HFF-Myc (cell line): ENCODE results near the gene ARHGAP9.

Source experiments
- DNase-seq: peaks from one replicate; pipeline ENCODE4 v3.0.0-alpha.2; 2011; ENCODE audit warnings: low read depth; ENCODE audit errors: extremely low read depth
- H3K4me3 ChIP-seq: replicated peaks from 2 replicates; pipeline ENCODE4 v1.5.1; 2011; ENCODE audit warnings: low read depth, mild to moderate bottlenecking, control low read depth, low read length
- CTCF ChIP-seq: IDR thresholded peaks from 2 replicates; pipeline ENCODE4 v1.5.1; 2012; ENCODE audit warnings: mild to moderate bottlenecking, low read depth, low read length, control low read depth; ENCODE audit errors: missing control alignments

The ARHGAP9 gene

GRCh38 chr12:57479376-57480115 lies at the start of gene ARHGAP9:
TSS of gene ARHGAP9 (minus strand) at chr12:57479866. CDS start at chr12:57479406, 460 bp downstream.
- no peak for TF ChIP-seq CTCF
- no peak within 1 kb of the TSS for H3K4me3 ChIP-seq
- no peak for DNase-seq

GRCh38 chr12:57528831-57529555 lies 49.3 kb upstream of the ARHGAP9 start:
- H3K4me3 ChIP-seq: no peak overlapping the region
- no peak for TF ChIP-seq CTCF
- DNase-seq: no peak

- TF ChIP-seq CTCF: no peak
- H3K4me3 ChIP-seq: no peak overlapping the region
- DNase-seq: no peak
These were observed 48.5 kb upstream of the ARHGAP9 start for GRCh38 chr12:57528176-57528575.

GRCh38 chr12:57527184-57527583 lies 47.5 kb upstream of the ARHGAP9 start:
- TF ChIP-seq CTCF: no peak
- DNase-seq: no peak
- H3K4me3 ChIP-seq: no peak overlapping the region

GRCh38 chr12:57526477-57527126 lies 46.9 kb upstream of the ARHGAP9 start:
- no peak for DNase-seq
- no peak for TF ChIP-seq CTCF
- H3K4me3 ChIP-seq: no peak overlapping the region

- TF ChIP-seq CTCF: no peak
- no peak overlapping the region for H3K4me3 ChIP-seq
- no peak for DNase-seq
These were observed 46.1 kb upstream of the ARHGAP9 start for GRCh38 chr12:57525615-57526383.
